ENCODE measurements around the gene NUP98. TPM values are rescaled to one million over a fixed set of nuclear protein-coding genes. Genes with fewer than 3 reads are reported as not detected.

NUP98 gene
- total RNA-seq, 1 experiment from 2014 or later, result 128 TPM

- Histone ChIP-seq H3K4me1 (ENCODE audit: insufficient read depth, low read length) (no peaks in the 10 kb centered on the region), H3K9ac (ENCODE audit: low read length) (no peak overlapping the region), H3K4me2 (ENCODE audit: low read length) (no peak overlapping the region), H2AFZ (ENCODE audit: low read length) (no peak overlapping the region), H3K36me3 (ENCODE audit: low read depth, low read length) (peaks cover 11% of the 10 kb centered on the region; the same call in 1 of the 2 replicates), H3K9me2 (replicated peaks; ENCODE audit: low read length) (no peaks in the 10 kb centered on the region), H3K4me3 (ENCODE audit: low read length) (no peak overlapping the region), H3K9me3 (ENCODE audit: low read length) (no peaks in the 10 kb centered on the region), H4K20me1 (ENCODE audit: low read length) (peaks cover 5% of the 10 kb centered on the region; the same call in 1 of the 2 replicates), H3K27ac (ENCODE audit: low read length) (no peak overlapping the region), H3K79me2 (ENCODE audit: low read length) (peaks cover 61% of the 10 kb centered on the region), H3K27me3 (ENCODE audit: low read length) (no peaks in the 10 kb centered on the region), H3F3A (ENCODE audit: low read length, unreplicated experiment) (no peaks in the 10 kb centered on the region)
- intact Hi-C loops (cut with micrococcal nuclease), result no loop called here
- no peak for ATAC-seq
- ChIA-PET POLR2A (ENCODE audit: unreplicated experiment) (no interaction called here), CTCF (no interaction called here)
- DNase-seq, result no peak
- no TSS peak for BruUV-seq (replicated peaks)
- TF ChIP-seq EZH2 (IDR thresholded peaks at IDR 0.05; ENCODE audit: low read length, unreplicated experiment) (no peak), EZH2phosphoT487 (IDR thresholded peaks at IDR 0.05; ENCODE audit: borderline replicate concordance, low read length) (no peak), CTCF (conservative IDR thresholded peaks at IDR 0.05; ENCODE audit: low read depth, low read length) (no peak)
Observed at GRCh38 chr11:3832816-3833215, 35.5 kb upstream of the NUP98 start.

- ChIA-PET CTCF (no interaction called here), POLR2A (ENCODE audit: unreplicated experiment) (no interaction called here)
- H3K79me2 ChIP-seq (ENCODE audit: low read length), result peaks cover 49% of the 10 kb centered on the region
- no peaks in the 10 kb centered on the region for H4K20me1 ChIP-seq (ENCODE audit: low read length)
- H3K36me3 ChIP-seq (ENCODE audit: low read depth, low read length), result peaks cover 11% of the 10 kb centered on the region; the same call in 1 of the 2 replicates
- TF ChIP-seq CTCF (conservative IDR thresholded peaks at IDR 0.05; ENCODE audit: low read depth, low read length) (no peak), EZH2 (IDR thresholded peaks at IDR 0.05; ENCODE audit: low read length, unreplicated experiment) (no peak), EZH2phosphoT487 (IDR thresholded peaks at IDR 0.05; ENCODE audit: borderline replicate concordance, low read length) (no peak)
- no peak overlapping the region for H3K4me2 ChIP-seq (ENCODE audit: low read length)
- no peak overlapping the region for H3K4me3 ChIP-seq (ENCODE audit: low read length)
- DNase-seq (no peak), ATAC-seq (no peak)
- H3K27ac ChIP-seq (ENCODE audit: low read length), result no peak overlapping the region
- no peaks in the 10 kb centered on the region for H3K27me3 ChIP-seq (ENCODE audit: low read length)
- no TSS peak for BruUV-seq (replicated peaks)
- H3F3A ChIP-seq (ENCODE audit: low read length, unreplicated experiment), result no peaks in the 10 kb centered on the region
- no peaks in the 10 kb centered on the region for H3K9me3 ChIP-seq (ENCODE audit: low read length)
- no peaks in the 10 kb centered on the region for H3K9me2 ChIP-seq (replicated peaks; ENCODE audit: low read length)
- no peak overlapping the region for H3K9ac ChIP-seq (ENCODE audit: low read length)
- no peaks in the 10 kb centered on the region for H3K4me1 ChIP-seq (ENCODE audit: insufficient read depth, low read length)
- intact Hi-C loops (cut with micrococcal nuclease), result no loop called here
- no peak overlapping the region for H2AFZ ChIP-seq (ENCODE audit: low read length)
Observed at GRCh38 chr11:3831378-3832239, 34.3 kb upstream of the NUP98 start.

- Histone ChIP-seq H3K9ac (ENCODE audit: low read length) (no peak overlapping the region), H3K36me3 (ENCODE audit: low read depth, low read length) (peaks cover 11% of the 10 kb centered on the region; the same call in 1 of the 2 replicates), H3K27ac (ENCODE audit: low read length) (no peak overlapping the region), H3K79me2 (ENCODE audit: low read length) (peaks cover 45% of the 10 kb centered on the region), H3K4me3 (ENCODE audit: low read length) (no peak overlapping the region), H3K4me1 (ENCODE audit: insufficient read depth, low read length) (no peaks in the 10 kb centered on the region), H2AFZ (ENCODE audit: low read length) (no peak overlapping the region), H3K9me2 (replicated peaks; ENCODE audit: low read length) (no peaks in the 10 kb centered on the region), H3K27me3 (ENCODE audit: low read length) (no peaks in the 10 kb centered on the region), H3K4me2 (ENCODE audit: low read length) (no peak overlapping the region), H3F3A (ENCODE audit: low read length, unreplicated experiment) (no peaks in the 10 kb centered on the region), H4K20me1 (ENCODE audit: low read length) (no peaks in the 10 kb centered on the region), H3K9me3 (ENCODE audit: low read length) (no peaks in the 10 kb centered on the region)
- CTCF ChIA-PET, result no interaction called here
- ATAC-seq (no peak), DNase-seq (no peak)
- no TSS peak for BruUV-seq (replicated peaks)
- no peak for TF ChIP-seq CTCF (conservative IDR thresholded peaks at IDR 0.05; ENCODE audit: low read depth, low read length)
- TF ChIP-seq EZH2phosphoT487 (IDR thresholded peaks at IDR 0.05; ENCODE audit: borderline replicate concordance, low read length), result no peak
- no peak for TF ChIP-seq EZH2 (IDR thresholded peaks at IDR 0.05; ENCODE audit: low read length, unreplicated experiment)
- intact Hi-C loops (cut with micrococcal nuclease), result no loop called here
- POLR2A ChIA-PET (ENCODE audit: unreplicated experiment), result no interaction called here
Observed at GRCh38 chr11:3830730-3831129, 33.4 kb upstream of the NUP98 start.
